SK-N-SH treated with all-trans-retinoic acid at 6 μM for 48 hours (cell line): Measurements from ENCODE around the gene TTC23.
"Not testable (repeated sequence)": the region's sequence is repeated elsewhere in the genome, so short reads cannot be mapped to it uniquely, and the experiment has no call there.

Experiments used
- ATAC-seq: fragments of 200-7000 bp; cut with Tn5 transposase; 3 replicates; pipeline ENCODE4 v1.9.1; 2020; ENCODE audit warnings: mild to moderate bottlenecking, moderate library complexity
- ARNTL ChIP-seq: fragments of 450-650 bp; formaldehyde crosslinking; IDR thresholded peaks from 2 replicates; pipeline ENCODE4 v1.5.0; 2020; ENCODE audit warnings: low read depth, mild to moderate bottlenecking, moderate library complexity, borderline replicate concordance
- BACH2 ChIP-seq: fragments of 250-450 bp; sonication (Bioruptor Pico); IDR thresholded peaks from 2 replicates; pipeline ENCODE4 v1.9.0; 2021; ENCODE audit warnings: mild to moderate bottlenecking, borderline replicate concordance
- CREB5 ChIP-seq: fragments of 250-450 bp; sonication (Bioruptor Pico); IDR thresholded peaks from 2 replicates; pipeline ENCODE4 v1.5.1; 2020; ENCODE audit warnings: low read depth, mild to moderate bottlenecking, moderate library complexity
- CSDC2 ChIP-seq: fragments of 250-450 bp; sonication (Bioruptor Pico); IDR thresholded peaks from 2 replicates; pipeline ENCODE4 v1.5.0; 2020; ENCODE audit warnings: mild to moderate bottlenecking, moderate library complexity
- CSRNP3 ChIP-seq: fragments of 250-450 bp; sonication (Bioruptor Pico); IDR thresholded peaks from 2 replicates; pipeline ENCODE4 v1.5.1; 2021; ENCODE audit warnings: mild to moderate bottlenecking, moderate library complexity
- ESRRG ChIP-seq: fragments of 250-450 bp; sonication (Bioruptor Pico); IDR thresholded peaks from 2 replicates; pipeline ENCODE4 v1.6.1; 2021; ENCODE audit warnings: mild to moderate bottlenecking
- GLIS3 ChIP-seq: fragments of 250-450 bp; sonication (Bioruptor Pico); IDR thresholded peaks from 2 replicates; pipeline ENCODE4 v1.5.0; 2020; ENCODE audit warnings: mild to moderate bottlenecking, moderate library complexity
- ISL1 ChIP-seq: fragments of 250-450 bp; sonication (Bioruptor Pico); IDR thresholded peaks from 2 replicates; pipeline ENCODE4 v2.1.2; 2022; ENCODE audit warnings: mild to moderate bottlenecking, moderate library complexity
- PPARA ChIP-seq: fragments of 250-450 bp; sonication (Bioruptor Pico); IDR thresholded peaks from 2 replicates; pipeline ENCODE4 v1.5.0; 2020; ENCODE audit warnings: mild to moderate bottlenecking, borderline replicate concordance
- SNAI2 ChIP-seq: fragments of 250-450 bp; sonication (Bioruptor Pico); IDR thresholded peaks from 2 replicates; pipeline ENCODE4 v1.5.0; 2020; ENCODE audit warnings: mild to moderate bottlenecking, moderate library complexity
- TCF4 ChIP-seq: fragments of 250-450 bp; sonication (Bioruptor Pico); IDR thresholded peaks from 2 replicates; pipeline ENCODE4 v1.8.0; 2021; ENCODE audit warnings: mild to moderate bottlenecking, moderate library complexity, borderline replicate concordance
- TSHZ2 ChIP-seq: fragments of 250-450 bp; sonication (Bioruptor Pico); IDR thresholded peaks from 2 replicates; pipeline ENCODE4 v1.5.0; 2020; ENCODE audit warnings: mild to moderate bottlenecking, moderate library complexity
- ZNF565 ChIP-seq: fragments of 450-650 bp; formaldehyde crosslinking; conservative IDR thresholded peaks from 2 replicates; pipeline ENCODE4 v1.5.0; 2020; ENCODE audit warnings: low read depth, mild to moderate bottlenecking, moderate library complexity
- ZNF70 ChIP-seq: fragments of 450-650 bp; formaldehyde crosslinking; IDR thresholded peaks from 2 replicates; pipeline ENCODE4 v1.5.0; 2020; ENCODE audit warnings: mild to moderate bottlenecking, moderate library complexity
- ZNF8 ChIP-seq: fragments of 450-650 bp; formaldehyde crosslinking; IDR thresholded peaks from 2 replicates; pipeline ENCODE4 v1.5.0; 2020; ENCODE audit warnings: mild to moderate bottlenecking, moderate library complexity
- TF ChIP-seq, protein P1 (sequence below): fragments of 250-450 bp; sonication (Bioruptor Pico); IDR thresholded peaks from 2 replicates; pipeline ENCODE4 v1.8.0; 2021; ENCODE audit warnings: low read depth, mild to moderate bottlenecking, moderate library complexity, borderline replicate concordance

Gene TTC23

GRCh38 chr15:99238849-99239248 is 10.5 kb downstream of the TTC23 start:
- ATAC-seq: no peak
- TF ChIP-seq, protein P1, sequence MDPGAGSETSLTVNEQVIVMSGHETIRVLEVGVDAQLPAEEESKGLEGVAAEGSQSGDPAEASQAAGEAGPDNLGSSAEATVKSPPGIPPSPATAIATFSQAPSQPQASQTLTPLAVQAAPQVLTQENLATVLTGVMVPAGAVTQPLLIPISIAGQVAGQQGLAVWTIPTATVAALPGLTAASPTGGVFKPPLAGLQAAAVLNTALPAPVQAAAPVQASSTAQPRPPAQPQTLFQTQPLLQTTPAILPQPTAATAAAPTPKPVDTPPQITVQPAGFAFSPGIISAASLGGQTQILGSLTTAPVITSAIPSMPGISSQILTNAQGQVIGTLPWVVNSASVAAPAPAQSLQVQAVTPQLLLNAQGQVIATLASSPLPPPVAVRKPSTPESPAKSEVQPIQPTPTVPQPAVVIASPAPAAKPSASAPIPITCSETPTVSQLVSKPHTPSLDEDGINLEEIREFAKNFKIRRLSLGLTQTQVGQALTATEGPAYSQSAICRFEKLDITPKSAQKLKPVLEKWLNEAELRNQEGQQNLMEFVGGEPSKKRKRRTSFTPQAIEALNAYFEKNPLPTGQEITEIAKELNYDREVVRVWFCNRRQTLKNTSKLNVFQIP (CRISPR knock-in tag): no peak
- TF ChIP-seq PPARA (CRISPR knock-in tag) (no peak), SNAI2 (CRISPR knock-in tag) (no peak), ZNF565 (CRISPR knock-in tag) (no peak), CSDC2 (no peak), ZNF70 (CRISPR knock-in tag) (no peak), CSRNP3 (no peak)

- ATAC-seq: not testable (repeated sequence)
Observed at GRCh38 chr15:99234160-99234559, 15.2 kb downstream of the TTC23 start.

DNA sequence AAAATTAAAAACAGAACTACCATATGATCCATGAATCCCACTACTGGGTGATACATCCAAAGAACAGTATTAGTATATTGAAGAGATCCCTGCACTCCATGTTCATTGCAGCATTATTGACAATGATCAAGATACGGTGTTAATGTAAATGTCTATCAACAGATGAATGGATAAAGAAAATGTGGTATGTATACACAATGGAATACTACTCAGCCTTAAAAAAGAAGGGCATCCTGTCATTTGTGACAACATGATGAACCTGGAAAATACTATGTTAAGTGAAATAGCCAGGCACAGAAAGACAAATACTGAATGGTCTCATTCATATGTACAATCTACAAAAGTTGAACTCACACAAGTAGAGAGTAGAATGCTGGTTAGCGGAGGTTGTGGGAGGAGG is 16.6 kb downstream of the TTC23 start:
- TF ChIP-seq TCF4 (CRISPR knock-in tag): no peak
- TF ChIP-seq ZNF8: peak; percentile 76
- TF ChIP-seq TSHZ2 (CRISPR knock-in tag): no peak
- TF ChIP-seq BACH2 (CRISPR knock-in tag): no peak
- TF ChIP-seq ESRRG (CRISPR knock-in tag): no peak
- TF ChIP-seq, protein P1 (CRISPR knock-in tag): no peak
- TF ChIP-seq CREB5 (CRISPR knock-in tag): no peak
- no peak for TF ChIP-seq ISL1 (CRISPR knock-in tag)
- ATAC-seq: no peak

GRCh38 chr15:99230867-99231266 is 18.5 kb downstream of the TTC23 start:
- TF ChIP-seq ISL1 (CRISPR knock-in tag) (no peak), GLIS3 (CRISPR knock-in tag) (no peak), ZNF70 (CRISPR knock-in tag) (no peak)
- TF ChIP-seq, all 23 proteins: peak for 0
- ATAC-seq: no peak

GRCh38 chr15:99228120-99228770 is 21.1 kb downstream of the TTC23 start:
- ATAC-seq: no peak
- TF ChIP-seq ARNTL: no peak
- TF ChIP-seq BACH2 (CRISPR knock-in tag): no peak
- no peak for TF ChIP-seq ESRRG (CRISPR knock-in tag)
